HK-2 (cell line): ENCODE measurements around the gene PGAM2.

ENCODE experiments used
- DNase-seq: peaks from one replicate; pipeline ENCODE4 v3.0.0-alpha.2; 2018; ENCODE audit not compliant: unreplicated experiment

PGAM2 gene

GRCh38 chr7:44103566-44103922 lies 38.2 kb upstream of the PGAM2 start:
- DNase-seq, result no peak

DNA sequence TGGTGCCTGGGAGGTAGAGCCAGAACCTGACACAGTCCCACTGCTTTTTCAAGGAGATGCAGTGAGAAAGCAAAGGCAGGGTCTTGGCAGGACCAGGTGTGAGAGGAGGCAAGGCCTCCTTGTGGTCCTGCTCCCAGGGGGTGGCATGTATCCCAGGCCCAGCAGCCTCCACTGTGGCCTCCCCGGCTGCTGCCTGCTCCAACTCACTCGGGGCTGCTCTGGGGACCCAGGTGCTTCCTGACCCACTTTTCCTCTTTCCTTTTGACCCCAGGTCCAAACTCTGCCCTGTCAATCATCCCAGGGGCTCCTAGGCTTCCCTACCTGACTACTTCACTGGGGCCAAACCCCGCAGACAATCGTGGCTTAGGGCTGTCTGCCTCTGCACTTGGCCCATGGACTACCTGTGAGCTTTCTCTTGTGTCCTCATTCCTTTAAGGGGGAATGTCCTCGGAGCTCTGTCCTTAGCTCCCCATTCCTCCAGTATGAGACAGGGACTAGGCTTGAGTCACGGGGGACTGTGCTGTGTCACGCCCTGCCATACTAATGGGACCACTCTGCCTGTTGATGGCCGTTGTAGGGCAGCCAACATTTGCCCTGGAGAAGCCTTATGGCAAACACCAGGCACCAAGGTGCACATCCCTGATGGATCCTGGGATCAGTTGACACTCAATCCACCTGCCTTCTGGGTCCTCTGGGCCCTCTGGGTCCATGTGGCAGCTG lies 37.6 kb upstream of the PGAM2 start:
- no peak for DNase-seq

- DNase-seq, result no peak
These were observed 36.8 kb upstream of the PGAM2 start for GRCh38 chr7:44101966-44102845.

DNA sequence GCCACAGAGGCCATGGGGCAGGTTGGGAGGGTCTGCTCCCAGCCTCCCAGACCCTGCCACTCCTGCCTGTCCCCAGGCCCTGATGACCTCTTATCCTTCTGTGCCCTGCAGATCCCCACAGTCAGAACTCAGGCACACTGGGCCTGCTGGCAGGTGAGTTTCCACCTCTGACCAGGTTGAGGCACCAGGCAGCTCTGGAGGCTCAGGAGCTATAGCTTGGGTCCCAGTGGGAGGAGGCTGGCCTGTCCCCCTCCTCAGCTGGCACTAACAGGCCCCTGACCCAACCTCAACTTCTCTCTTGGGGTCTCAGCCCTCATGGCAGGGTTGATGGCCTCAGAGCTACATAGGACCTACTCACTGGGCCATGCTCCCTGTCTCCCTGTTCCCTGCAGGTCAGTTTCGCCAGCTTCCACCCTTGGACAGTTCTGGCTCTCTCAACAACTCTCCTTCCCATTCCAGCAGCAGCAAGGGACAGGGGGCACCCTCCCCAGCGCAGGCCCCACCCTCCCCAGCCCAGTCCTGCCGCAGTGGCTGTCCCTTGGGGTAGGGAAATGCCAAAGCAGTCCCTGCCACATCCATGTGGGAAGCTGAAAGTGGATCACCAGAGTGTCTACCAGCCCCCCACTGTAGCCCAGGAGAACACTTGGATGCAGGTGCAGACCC lies 36.1 kb upstream of the PGAM2 start:
- DNase-seq, result no peak

GRCh38 chr7:44100458-44101302 lies 35.3 kb upstream of the PGAM2 start:
- peak; percentile 54 for DNase-seq

GRCh38 chr7:44099669-44100068 lies 34.3 kb upstream of the PGAM2 start:
- DNase-seq, result no peak

GRCh38 chr7:44098092-44099068 lies 33.0 kb upstream of the PGAM2 start:
- DNase-seq, result no peak

DNA sequence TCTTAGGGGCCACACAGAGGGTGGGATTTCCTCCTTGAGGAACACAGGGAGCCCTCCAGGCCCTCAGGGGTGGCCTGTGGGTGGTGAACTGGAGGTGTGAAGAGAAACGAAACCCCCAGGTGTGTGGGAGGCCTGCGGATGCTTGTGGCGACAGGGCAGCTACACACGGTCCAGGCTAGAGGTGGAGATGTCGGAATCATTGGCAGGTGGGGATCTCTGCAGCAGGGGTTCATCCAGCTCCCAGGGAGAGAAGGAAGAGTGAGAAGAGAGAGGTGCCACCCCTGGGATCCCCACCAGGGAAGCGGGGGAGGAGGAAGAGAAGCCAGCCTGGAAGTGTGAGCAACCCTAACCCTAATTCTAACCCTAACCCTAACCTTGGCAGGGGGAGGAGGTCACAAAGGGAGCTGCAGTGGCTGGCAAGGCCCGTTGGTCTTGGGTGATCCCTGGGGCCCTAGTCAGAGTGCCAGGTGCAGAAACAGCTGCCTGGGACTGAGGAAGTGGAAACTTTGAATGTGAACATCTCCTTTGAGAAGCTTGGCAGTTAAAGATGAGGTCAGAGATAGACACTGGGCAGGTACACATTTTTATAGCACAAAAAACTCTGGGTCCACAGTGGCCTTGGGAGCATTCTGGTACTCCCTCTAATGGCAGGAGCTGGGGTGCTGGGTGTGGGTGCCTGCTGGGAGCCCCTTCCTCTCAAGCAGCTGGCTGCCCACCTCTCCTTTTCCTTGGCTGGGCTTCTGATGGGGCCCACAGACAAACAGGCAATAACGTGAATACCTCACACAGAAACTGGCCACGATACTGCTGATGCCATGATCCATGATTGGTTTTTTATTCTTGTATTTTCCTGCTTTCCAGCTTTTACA lies 31.9 kb upstream of the PGAM2 start:
- no peak for DNase-seq

DNA sequence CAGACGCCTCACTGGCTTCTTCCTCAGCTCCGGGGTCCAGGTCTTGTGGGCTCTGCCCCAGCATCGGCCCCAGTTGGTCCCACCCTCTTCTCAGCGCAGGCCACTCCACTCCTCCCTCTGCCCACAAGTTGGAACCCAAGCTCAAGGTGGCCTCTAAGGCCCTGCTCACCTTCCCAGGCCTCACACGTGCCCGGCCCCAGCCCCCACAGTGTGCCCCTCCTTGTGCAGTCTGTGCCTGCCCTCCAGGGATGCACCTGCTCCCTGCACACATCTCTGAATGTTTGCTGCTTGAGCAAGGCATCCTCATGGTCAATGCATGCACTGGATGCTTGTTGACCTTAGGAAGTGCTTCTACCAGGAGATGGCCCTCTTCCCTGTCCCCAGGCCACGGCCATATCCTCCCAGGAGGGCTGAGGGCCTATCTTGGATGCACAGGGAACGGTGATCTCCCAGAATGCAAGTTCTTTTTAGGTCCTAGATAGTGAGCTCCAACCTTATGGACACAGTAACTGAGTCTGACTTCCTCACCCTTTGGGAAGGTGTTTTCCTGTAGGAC lies 31.0 kb upstream of the PGAM2 start:
- DNase-seq, result no peak

- DNase-seq, result no peak
These were observed 30.4 kb upstream of the PGAM2 start for GRCh38 chr7:44095781-44096180.

DNA sequence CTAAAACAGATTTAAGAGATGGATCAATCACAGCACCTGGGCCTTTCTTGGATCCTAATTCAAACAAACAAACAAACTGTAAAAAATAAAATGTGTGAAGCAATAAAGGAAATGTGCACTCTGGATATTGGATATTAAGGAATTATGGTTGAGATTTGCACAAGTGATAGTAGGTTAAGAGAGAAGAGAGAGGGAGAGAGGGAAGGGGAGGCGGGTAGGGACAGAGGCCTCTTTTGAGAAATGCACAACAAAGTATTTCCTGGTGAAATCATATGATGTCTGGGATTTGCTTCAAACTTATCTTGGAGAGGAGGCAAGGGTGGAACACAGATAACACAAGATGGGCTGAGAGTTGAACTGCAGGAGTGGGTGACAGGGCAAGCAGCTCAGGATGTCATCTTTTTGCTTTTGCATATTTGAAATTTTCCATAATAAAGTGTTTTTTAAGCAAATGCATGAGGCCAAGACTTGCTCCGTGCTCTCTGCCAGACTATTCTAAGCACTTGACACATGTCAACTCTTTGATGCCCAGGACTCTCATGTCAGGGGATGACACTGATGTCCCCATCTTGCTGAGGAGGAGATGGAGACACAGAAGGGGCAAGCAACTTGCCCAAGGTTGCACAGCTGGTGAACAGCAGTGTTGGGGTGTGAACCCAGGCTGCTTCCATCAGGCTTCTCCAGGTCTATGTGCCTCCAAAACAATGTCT lies 29.7 kb upstream of the PGAM2 start:
- DNase-seq, result no peak

DNA sequence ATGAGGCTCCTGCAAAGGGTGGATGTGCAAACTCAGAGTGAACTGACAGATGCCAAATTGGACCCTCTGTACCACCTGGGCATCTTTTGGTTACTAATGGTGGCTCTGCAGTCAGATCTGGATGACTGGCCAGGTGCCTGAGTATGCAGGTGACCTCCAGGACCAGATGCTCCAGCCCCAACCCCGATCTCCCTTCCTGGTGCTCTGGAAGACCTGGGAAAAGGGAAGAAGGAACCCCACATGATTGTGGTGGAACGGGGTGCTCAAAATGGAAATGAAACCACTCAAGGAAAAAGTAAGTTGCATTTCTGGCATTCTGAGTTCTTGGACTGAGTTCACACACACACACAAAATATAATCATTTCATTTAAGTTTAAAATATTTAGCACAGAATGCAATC lies 29.0 kb upstream of the PGAM2 start:
- DNase-seq, result no peak

- DNase-seq, result no peak
These were observed 27.8 kb upstream of the PGAM2 start for GRCh38 chr7:44093102-44093641.

DNA sequence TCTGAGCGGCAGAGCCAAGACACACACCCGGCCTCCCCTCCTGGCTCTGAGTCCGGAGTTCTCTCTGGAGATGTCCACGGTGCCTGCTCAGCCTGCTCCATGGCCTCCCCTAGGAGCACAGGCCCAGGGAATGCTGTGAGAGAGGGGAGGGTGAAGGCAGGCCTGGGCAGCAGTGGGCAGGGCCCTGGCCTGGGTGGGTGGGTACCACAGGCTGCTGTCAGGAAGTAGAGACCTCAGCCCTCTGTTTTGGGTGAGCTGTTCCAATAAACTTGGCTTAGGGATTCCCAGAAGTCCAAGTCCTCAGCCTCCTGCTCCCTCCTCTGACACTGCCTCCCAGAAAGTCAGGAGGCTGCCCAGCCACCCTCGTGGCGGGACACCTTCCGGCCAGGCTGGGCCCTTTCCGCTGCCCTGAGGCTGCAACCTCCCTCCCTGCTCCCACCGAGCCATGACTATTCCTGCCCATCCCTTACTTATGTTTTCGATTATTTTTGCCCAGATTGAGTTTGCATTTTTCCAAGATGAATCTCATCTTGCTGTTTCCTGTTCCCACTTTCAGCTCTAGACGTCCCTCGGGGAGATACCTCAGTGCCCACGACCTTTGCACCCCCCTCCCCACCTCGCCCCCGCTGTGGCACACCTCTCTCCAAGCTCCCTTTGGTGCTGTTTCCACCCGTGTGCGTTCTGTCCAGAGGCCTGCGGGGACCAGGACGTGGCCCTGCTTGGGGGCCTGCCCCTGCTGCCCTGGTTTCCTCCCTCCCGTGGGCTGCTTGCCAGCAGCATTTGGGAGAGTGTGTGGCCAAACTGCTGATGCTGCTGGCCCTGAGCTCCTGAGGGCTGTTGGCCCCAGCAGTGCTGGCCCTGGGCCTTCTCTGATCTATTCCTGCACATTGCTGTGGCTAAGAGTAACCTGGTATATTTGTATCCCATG lies 22.8 kb upstream of the PGAM2 start:
- no peak for DNase-seq

- no peak for DNase-seq
These were observed 21.3 kb upstream of the PGAM2 start for GRCh38 chr7:44086627-44087026.

DNA sequence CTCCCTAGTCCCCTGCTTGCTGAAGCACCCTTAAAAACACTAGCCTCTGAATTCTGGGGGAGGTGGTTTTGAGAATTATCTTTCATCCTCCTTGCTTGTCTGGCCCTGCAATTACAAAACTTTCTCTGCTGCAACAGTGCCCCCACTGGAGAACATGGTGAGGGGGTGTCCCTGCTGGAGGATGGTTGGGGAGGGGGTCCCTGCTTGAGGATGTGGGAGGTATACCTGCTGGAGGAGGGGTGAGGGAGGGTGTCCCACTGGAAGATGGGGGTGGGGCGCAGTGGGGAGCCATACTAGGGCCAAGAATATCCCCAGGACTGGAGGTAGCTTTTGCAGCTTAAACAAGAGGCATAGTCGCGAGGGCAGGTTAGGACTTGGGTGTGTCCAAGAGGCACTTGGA lies 20.2 kb upstream of the PGAM2 start:
- no peak for DNase-seq

GRCh38 chr7:44084701-44085100 lies 19.3 kb upstream of the PGAM2 start:
- DNase-seq, result no peak
